Activated CD4-positive, alpha-beta T cell treated with anti-CD3 and anti-CD28 coated beads for 24 hours (primary cell): Measurements from ENCODE around the gene SNCG.

Experiments used
- DNase-seq, 2 donors: peaks; one replicate each; pipeline ENCODE4 v3.0.0-alpha.2; 2020; ENCODE audit warnings: low read depth in 2 of 2

SNCG gene

GRCh38 chr10:86960863-86961434 is 2.5 kb downstream of the SNCG start:
- no peak for DNase-seq

- no peak for DNase-seq
Observed at GRCh38 chr10:86961481-86962091, 3.2 kb downstream of the SNCG start.

DNA sequence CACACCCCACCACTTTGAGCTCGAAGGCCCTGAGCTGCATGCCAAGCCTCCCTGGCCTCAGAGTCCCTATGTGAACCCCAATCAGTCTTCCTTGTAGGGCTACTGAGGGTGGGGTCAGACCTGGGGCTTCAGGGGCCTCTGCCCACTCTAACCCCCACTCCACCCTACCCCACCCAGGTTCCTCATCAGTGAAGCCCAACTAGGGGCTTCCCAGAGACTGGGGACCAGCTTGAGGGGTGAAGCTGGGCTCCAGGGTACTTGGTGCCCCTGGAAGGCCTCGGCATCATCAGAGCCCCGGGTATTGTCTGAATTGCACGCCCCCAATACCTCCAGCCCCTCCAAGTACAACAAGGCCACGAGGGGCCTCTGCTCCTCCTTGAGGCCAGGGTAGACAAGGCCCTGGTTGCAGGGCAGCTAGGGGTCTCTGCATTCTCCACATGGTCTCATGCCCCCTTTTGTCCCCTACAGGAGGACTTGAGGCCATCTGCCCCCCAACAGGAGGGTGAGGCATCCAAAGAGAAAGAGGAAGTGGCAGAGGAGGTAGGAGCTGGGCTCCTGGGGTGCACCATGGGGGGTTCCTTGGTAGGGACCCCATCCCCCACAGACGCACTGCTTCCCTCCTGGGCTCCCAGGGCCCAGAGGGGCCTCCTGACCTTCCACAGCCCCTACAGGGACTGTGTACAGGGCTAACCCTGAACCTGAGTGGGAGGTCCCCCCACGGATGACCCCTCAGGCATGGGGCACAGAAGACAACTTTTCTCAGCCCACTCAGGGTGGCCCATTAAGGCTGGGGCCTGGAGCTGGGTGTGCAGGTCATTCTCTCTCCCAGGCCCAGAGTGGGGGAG is 4.0 kb downstream of the SNCG start:
- no peak for DNase-seq

- DNase-seq = no peak
Observed at GRCh38 chr10:86962981-86963310, 4.5 kb downstream of the SNCG start.

DNA sequence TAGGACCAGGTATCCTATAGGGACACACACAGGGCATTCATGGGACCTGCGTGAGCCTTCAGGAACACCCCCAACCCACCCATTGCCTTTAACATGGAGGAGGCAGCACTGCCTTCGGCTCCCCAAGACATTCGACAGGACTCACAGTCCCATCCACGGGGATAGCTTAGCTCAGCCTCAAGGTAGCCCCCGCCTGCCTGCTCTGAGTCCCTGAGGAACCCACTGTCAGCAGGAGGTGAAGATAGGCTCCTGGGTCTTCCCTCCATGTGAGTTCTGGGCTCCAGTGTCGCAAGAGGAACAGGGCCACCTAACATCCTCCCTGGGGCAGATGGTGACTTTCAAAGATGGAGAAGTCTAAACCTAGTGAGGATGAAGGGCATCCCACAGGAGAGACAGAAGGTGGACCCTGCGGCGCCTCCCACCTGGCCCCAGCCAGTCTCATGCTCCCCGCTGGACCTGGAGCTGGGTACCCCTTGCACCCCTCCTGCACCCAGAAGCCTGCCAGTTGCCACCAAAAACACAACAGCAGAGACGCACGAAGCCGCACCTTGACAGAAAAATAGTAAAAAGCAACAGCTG is 5.0 kb downstream of the SNCG start:
- DNase-seq = no peak

DNA sequence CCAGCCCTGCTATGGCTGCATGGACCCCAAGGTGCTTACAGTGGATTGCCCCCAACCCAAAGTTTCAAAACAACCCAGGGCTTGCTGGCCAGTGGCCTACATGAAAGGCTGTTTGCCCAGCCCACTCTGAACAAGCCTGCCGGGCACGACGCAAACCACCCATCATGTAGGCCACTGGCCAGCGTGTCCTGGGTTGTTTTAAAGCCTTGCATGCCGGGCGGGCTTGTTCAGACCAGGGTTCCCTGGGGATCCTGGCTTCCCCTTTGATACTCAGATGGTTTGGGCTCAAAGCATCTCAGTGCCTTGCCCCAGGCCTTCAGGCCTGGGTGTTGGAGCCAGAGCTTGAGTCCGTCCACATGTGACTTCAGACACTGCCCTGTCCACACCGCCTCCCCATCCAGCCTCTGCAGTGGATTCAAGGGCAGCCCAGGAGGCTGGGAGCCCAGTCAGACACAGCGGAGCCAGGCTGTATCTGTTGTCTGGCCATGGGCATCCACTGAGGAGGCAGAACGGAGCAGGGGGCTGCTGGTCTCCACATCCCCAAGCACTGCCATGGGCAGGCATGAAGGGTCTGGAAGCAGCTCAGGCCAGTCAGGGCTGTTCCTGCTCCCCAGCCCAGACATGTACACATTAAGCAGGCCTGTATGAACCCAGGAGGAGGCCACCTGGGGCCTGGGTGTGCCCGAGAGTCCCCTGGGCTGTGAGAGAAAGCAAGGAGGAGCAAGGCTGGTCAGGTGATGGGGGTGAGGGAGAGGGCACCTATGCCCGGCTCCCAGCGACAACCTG is 5.9 kb downstream of the SNCG start:
- no peak for DNase-seq

- no peak for DNase-seq
Observed at GRCh38 chr10:86964847-86965190, 6.4 kb downstream of the SNCG start.

DNA sequence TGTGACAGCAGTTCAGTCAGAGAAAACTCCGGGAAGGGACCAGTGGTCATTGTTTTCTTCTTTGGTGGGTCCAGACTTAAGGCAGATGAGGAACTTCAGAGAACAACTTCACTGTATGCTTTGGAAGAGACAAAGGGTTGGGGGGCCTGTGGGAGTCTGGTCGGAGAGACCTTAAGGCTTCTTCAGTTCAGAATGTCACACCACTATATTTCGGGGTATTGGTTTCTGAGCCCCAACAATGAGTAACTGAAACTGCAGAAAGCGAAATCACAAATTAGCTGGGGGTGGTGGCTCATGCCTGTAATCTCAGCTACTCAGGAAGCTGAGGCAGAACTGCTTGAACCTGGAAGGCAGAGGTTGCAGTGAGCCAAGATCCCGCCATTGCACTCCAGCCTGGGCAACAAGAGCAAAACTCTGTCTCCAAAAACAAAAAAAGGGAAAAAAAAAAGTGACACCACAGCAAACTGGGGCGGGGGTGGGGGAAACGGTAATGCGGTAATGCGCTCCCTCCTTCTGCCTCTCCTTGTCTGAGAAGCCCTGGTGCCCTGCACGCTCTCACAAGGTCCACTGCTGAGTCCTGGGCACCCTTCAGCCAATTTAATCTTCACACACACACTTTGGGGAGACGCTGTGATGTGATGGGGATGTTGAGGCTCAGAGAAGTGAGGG is 7.7 kb downstream of the SNCG start:
- DNase-seq = no peak

- no peak for DNase-seq
Observed at GRCh38 chr10:86967481-86967941, 9.1 kb downstream of the SNCG start.

- DNase-seq = no peak
Observed at GRCh38 chr10:86968271-86968993, 10.0 kb downstream of the SNCG start, which contains the start of gene ADIRF. ADIRF (plus strand) TSS chr10:86968482; CDS start chr10:86968545, 63 bp downstream.

DNA sequence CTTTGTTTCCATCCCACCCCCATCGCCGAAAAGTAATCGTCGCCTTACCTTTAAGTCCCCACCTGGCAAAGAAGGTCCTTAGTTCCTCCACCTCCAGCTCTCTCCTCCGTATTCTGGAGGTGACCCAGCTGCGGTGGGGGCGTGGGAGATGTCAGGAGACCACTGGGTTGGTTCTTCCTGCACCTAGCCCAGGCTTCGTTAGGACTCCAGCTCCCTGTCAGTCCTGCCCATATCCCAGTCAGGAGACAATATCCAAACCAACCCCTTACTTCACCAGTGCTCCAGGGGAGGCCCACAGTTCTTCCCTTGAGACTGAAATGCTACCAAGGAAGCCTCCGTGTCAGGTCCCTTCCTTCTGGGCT is 10.6 kb downstream of the SNCG start:
- no peak for DNase-seq

DNA sequence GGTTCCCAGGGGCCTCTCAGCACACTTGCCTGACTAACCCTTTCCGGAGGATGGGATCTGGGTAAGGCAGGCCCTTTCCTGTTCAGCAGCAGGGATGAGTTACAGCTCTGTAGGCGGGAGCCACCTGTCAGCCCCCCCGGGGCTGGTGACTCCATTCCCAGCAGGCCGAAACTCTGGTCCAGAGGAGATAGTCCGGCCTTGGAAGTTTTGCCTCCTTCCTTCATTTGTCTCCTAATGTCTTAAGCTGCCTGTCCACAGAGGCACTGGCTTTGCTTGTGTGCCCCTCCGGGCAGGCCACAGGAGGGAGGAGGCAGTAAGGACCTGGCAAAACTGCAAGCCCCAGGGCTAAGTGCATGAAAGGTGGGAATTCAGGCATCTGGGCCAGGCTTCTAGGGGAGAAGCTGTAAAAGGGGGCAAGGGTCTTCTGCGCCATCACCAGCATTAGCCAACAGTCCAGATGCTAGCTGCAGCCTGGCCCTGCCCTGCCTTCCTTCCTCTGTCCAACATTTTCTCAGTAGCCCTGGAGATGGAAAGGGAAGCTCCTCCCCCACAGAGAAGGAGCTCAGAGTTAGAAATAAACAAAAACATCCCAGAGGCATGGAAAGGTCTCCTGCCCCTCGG is 11.1 kb downstream of the SNCG start:
- no peak for DNase-seq

GRCh38 chr10:86970162-86970981 is 12.0 kb downstream of the SNCG start:
- DNase-seq = no peak

DNA sequence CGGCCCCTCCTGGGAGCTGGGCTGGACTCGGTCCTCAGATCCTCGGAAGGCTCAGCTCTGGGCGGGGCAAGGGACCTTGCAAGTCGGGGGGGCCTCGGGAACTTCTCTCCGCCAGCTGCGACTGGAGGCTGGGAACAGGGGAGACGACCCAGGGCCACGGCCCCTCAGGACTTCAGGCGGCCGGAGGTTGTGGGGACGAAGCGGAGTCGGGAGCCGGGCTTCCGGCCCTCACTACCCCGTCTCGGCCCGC is 12.5 kb downstream of the SNCG start:
- DNase-seq = no peak

GRCh38 chr10:86971232-86971991 is 13.0 kb downstream of the SNCG start:
- peak; percentile 72 for DNase-seq

DNA sequence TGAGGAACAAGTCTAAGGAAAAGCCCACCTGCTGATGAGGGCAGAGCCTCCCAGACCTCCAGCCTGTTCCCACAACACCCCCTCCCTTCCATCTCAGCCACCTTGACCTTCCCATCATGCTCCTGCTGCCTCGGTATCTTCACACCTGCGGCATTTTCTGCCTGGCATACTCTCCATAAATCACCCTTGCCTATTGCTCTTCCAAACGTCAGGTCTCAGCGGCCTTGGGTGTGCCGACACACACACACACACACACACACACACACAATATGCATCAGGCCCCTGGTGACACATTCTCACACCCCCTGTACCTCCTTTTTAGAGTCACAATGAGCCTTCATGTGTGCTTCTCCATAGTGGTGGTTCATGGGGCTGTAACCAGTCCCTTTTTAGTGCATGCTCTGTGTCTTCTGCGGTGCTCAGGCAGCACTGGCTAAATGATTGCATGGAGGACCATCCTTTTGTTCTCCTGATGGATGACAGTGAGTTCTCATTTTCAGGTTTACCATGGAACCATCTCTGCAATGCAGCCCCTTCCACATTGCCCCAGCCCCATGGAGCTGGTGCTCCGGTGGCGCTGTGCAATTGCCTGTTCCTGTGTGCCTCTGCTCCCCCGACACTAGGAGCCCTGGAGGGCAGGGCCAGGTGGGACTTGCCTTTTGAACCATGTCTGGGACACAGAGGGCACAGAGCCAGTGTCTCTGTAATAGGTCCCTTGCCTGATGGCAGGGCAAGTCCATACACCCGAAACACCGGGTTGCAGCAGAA is 14.4 kb downstream of the SNCG start:
- DNase-seq = no peak

DNA sequence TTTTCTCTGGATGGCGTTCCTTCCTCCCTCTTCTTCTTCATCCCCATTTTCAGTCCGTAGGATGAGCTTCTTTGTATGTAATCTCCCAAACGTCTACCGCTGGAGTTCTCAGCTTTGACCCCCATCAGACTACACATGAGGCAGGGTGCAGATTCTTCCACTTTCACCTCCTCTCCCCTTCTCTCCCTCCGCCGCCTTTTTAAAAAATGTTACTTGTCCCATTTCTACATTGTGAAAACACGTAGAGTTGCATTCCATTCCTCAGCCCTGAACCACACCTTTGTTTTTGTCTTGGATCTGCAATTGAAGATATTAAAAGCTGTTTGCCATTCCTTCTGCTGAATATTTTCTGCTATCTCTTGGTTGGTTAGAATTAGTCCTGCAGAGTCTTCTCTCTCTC is 16.1 kb downstream of the SNCG start:
- DNase-seq = no peak

GRCh38 chr10:86976362-86977056 is 18.1 kb downstream of the SNCG start:
- DNase-seq = no peak
